HG03108 (cell line): ENCODE measurements around the gene NDUFAF8.

Source experiments
- ATAC-seq: cut with Tn5 transposase; IDR thresholded peaks from one replicate; pipeline ENCODE4 v1.9.1; 2021; ENCODE audit warnings: moderate library complexity; ENCODE audit not compliant: unreplicated experiment

NDUFAF8 gene

DNA sequence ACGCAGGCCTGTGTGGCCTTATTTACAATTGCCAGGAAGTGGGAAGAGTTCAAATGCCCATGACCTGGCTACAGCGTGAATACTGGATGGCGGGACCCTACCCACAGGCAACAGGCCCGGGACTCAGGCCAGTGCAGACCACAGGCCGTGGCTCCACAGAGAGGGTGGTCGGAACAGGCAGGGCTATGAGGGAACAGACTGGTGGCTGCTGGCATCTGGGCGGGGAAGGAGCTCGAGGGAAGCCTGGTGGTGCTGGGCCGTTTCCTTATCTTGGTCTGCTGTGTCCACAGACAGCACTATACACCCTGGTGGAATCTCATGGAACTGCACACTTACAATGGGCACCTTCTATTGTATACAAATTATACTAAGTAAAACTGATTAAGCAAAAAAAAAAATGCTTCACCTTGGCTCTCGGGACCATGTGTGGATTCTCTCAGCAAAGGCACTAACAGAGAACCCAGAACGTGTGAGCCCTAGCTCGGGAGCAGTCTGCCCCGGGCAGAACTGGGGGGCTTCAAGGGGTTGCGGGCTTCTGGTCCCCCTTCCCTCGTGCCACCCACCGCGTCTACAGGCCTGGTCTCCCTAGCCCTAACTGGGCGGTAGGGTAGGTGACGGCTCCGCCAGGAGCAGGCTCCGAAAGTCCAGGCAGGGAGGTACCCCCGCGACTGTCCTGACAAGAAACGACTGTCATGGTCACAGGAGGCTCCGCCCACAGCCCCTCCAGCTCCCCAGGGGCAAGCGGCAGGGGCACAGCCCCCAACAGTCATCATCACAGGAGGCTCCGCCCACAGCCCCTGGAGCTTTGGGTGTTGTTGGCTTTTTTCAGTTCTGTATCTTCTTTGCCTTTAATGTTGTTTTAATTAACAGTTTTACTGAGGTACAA lies 38.2 kb upstream of the NDUFAF8 start:
- ATAC-seq: no peak

DNA sequence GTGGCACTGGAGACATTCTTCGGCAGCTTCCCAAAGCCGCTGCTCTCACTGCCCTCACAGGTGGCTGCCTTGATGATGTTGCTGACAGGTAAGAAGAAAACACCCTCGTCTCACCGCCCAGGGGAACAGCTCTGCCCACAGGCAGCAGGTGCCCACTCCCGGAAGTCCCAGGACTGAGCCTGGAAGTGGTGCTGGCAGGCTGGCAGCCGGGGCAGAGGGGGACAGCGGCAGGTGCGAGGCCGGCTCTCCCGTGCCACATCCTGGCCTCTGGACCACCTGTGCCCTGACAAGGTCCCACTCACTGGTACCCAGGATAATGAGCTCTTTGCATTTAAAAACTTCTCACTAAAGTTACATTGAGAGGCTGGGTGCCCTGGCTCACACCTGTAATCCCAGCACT lies 36.8 kb upstream of the NDUFAF8 start:
- ATAC-seq: no peak

GRCh38 chr17:81203136-81203535 lies 36.0 kb upstream of the NDUFAF8 start:
- no peak for ATAC-seq

DNA sequence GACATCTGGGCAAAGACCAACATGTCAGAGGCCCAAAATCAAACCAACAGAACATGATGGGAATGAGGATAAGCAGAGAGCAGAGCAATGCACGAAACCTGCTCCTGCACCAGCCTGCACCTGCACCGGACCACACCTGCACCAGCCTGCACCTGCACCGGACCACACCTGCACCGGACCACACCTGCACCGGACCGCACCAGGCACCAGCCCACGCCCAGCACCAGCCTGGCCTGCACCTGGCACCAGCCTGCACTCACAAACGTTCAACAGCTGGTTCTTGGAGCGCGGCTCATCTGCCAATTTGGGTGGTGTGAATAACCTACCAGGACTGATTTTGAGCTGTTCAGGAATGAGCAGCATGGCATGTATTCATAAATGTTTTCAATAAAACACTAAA lies 34.5 kb upstream of the NDUFAF8 start:
- no peak for ATAC-seq

GRCh38 chr17:81206166-81206565 lies 33.0 kb upstream of the NDUFAF8 start:
- ATAC-seq: no peak

DNA sequence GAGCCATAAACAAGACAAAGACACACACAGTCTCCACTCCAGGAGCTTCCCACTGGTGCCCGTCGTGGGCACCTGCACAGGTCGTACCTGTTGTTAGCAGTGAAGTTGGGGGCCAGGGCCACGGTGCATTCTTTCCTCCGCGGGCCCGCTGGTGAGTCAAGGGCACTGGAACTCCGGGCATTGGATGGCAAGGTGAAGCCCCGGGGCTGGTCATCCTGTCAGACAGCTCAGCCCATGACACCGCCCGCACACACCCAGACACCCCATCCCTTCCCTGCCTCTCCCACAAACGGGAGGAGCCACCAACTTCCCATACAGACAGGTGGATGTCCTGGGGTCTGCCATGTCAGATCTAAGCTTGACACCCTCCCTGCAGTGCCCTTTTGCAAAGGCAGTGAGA lies 32.5 kb upstream of the NDUFAF8 start:
- no peak for ATAC-seq

- no peak for ATAC-seq
Measured at GRCh38 chr17:81207610-81208581, 31.2 kb upstream of the NDUFAF8 start.

DNA sequence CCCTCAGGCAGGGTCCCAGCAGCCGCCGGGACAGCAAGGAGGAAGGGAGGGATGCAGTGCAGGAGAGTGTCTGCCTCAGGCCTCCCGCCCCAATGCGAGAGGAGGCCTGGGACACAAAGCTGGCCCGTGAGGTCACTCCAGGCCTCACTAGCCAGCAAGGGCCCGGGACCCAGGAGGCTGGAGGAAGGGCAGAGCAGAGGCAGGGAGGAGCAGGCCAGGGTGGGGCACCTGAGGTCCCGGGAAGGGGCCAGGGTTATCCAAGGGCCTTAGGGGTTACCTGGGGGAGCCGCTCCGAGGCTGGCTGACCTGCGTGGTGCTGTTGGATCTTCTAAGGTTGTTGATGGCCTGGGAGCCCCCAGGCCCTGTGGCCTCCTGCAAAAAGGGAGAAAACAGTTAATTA lies 30.5 kb upstream of the NDUFAF8 start:
- no peak for ATAC-seq

DNA sequence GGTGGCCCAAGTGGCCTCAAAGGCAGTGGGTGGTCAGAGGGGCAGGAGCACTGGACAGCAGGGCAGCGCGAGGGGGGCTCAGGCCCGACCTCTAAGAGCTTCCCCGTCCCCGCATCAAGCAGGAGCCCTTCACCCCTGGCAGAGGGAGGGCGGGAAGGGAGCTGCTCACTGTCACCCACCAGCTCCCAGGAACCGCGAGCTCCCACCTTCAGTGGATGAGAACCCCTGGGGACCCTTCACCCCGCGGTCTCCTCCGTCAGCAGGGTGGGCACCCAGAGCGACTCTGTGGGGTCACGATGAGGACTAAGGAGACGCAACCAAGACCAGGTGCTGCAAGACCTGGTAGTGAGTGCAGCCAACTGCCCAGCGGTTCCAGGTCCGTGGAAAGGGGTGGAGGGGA lies 30.0 kb upstream of the NDUFAF8 start:
- ATAC-seq: no peak

- ATAC-seq: no peak
Measured at GRCh38 chr17:81210466-81210865, 28.7 kb upstream of the NDUFAF8 start.

GRCh38 chr17:81210868-81211267 lies 28.2 kb upstream of the NDUFAF8 start:
- ATAC-seq: no peak

GRCh38 chr17:81212365-81212764 lies 26.8 kb upstream of the NDUFAF8 start:
- no peak for ATAC-seq

DNA sequence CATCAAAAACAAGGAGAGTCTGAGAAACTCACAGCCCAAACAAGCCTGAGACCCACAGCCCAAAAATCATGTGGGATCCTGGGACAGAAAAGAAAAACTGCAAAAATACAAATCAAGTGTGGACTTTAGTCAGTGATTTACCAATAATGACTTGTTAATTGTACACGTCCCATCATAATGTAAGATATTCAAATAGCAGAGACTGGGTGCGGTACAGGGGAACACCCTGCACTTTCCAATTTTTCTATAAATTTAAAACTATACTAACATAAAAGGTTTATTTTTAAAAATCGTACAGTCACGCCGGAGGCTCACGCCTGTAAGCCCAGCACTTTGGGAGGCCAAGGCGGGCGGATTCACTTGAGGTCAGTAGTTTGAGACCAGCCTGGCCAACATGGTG lies 25.1 kb upstream of the NDUFAF8 start:
- no peak for ATAC-seq

GRCh38 chr17:81217491-81217890 lies 21.6 kb upstream of the NDUFAF8 start:
- ATAC-seq: no peak

- no peak for ATAC-seq
Measured at GRCh38 chr17:81218459-81218858, 20.7 kb upstream of the NDUFAF8 start.

- no peak for ATAC-seq
Measured at GRCh38 chr17:81218991-81219390, 20.1 kb upstream of the NDUFAF8 start.

DNA sequence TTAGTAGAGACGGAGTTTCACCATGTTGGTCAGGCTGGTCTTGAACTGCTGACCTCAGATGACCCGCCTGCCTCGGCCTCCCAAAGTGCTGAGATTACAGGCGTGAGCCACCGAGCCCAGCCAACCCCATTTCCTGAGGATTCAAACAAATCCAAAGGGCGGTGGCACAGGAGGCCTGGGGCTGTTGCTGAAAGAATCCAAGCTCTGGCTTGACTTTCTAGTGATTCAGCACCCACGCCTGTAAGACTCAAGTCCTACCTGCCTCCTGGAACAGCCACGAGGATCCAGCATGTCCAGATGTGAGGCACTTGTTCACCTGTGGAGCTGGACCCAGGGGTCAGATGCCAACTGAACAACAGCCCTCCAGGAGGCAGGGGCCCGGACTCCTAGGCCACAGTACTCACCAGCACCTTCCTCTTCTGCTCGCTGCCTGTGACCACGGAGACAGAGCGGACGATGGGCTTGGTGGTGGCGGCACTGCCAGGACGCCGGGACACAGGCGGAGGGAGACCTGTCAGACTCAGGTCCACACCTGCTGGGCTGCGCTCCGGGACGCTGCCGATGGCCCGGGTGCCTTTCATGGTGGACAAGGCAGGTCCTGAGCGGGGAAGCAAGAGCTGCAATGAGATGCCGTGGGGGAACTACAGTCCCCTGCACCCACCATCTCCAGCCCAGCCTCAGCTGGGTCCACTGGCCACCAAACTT lies 19.5 kb upstream of the NDUFAF8 start:
- ATAC-seq: no peak

DNA sequence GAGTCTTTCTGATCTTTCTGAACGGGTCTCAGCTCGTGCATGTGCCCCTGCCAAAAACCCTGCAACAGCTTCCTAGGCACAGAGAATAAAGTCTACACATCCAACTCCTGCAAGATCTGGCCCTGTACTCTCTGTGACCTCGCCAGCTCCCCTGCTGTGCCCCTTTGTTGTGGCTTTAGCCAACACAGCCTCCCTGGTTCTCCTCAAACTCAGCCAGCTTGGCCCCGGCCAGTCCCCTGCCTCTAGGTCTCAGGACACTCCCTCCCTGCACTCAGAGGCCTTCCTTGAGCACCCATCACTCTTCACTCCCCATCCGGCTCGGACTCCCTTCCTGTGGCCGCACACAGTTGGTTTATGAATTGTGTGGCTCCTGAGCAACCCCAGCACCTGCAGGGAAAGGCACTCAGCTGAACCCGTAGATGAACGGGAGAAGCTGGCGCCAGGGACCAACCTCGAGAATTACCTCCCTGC lies 17.7 kb upstream of the NDUFAF8 start:
- ATAC-seq: no peak

DNA sequence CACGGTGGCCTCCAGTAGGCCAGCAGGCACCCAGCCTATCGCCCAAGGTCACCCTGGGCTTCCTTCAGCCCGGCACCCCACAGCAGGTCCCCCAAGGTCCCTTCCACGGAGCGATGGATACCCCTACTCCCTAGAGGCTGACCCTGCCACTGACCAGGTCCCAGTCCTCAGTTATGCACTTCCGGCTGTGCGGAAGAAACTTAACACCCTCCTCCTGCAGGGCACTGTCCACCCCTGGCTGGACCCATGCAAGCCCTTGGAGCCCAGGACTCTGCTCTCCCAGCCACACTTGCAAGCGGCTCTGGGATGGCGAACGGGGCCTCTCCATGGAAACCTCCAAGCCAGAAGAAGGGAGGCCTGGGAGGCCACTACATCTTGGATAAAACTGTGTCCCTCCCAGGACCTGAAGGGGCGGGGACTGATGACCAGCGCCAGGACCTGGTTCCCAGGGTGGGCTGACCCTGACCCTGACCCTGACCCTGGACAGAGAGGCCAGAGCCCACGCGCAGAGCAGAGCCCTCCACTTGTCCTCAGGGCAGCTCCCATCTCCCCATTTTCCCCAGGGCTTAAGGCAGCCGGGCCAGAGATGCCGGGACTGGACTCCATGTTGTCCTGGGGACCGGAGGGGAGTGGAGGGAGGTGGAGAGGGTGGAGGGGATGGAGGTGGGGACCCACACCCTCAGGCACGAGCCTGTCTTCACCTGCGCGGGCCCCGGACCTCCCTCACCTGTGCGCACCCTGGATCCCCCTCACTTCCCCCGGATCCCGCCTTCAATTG lies 17.1 kb upstream of the NDUFAF8 start:
- no peak for ATAC-seq

DNA sequence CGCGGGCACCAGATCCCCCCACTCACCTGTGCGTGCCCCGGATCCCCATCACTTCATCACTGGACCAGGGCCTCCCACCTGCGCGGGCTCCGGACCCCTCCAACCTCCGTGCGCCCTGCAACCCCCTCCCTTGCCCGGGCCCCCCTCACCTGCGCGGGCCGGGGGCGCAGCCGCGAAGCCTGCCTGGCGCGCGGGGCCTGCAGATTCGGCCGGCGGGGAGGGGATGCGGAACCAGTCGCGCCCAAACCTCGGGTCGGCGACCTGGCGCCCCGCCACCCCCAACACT lies 16.6 kb upstream of the NDUFAF8 start:
- no peak for ATAC-seq
